Measurements from ENCODE around the gene LTBP3. TPM values are rescaled to one million over a fixed set of nuclear protein-coding genes. Genes with fewer than 3 reads are reported as not detected.

Gene LTBP3
- total RNA-seq, 1 experiment from 2014 or later = 248 TPM

GRCh38 chr11:65562788-65563187, 4.6 kb upstream of the LTBP3 start:
- peak overlapping the region; percentile 41; the same call in 1 of the 2 replicates for H3K27ac ChIP-seq (ENCODE audit: low read depth, low read length)
- no peaks in the 10 kb centered on the region for H4K20me1 ChIP-seq (ENCODE audit: insufficient read depth)
- H3K36me3 ChIP-seq (ENCODE audit: control insufficient read depth in 1 of 2, insufficient read depth in 2 of 2, low read length in 2 of 2) = no peaks in the 10 kb centered on the region
- RAD21 ChIA-PET (ENCODE audit: low non-redundant PET in 1 of 2, low total read pairs in 2 of 2, uncharacterized antibody in 2 of 2, unreplicated experiment in 2 of 2) = no interaction called here
- ATAC-seq (no peak), DNase-seq (ENCODE audit: low read depth, low spot score) (no peak)
- H3K79me2 ChIP-seq (ENCODE audit: insufficient read depth, low read length) = peaks cover 8% of the 10 kb centered on the region
- no peaks in the 10 kb centered on the region for H3K9me3 ChIP-seq (ENCODE audit: control insufficient read depth in 1 of 2, insufficient read depth in 1 of 2, low read depth in 1 of 2, low read length in 2 of 2)
- no TSS peak for BruUV-seq (replicated peaks)
- H3K4me1 ChIP-seq (ENCODE audit: control insufficient read depth in 1 of 2, insufficient read depth in 2 of 2, low read length in 2 of 2) = peaks cover 55 to 85% of the 10 kb centered on the region in 2 experiments
- H3K9me2 ChIP-seq (ENCODE audit: insufficient read depth) = no peaks in the 10 kb centered on the region
- H3K9ac ChIP-seq (ENCODE audit: low read length) = no peak overlapping the region
- H3K4me2 ChIP-seq (ENCODE audit: low read length) = peak overlapping the region; percentile 64
- H3K4me3 ChIP-seq (replicated peaks in 1 of 2; ENCODE audit: low read depth in 1 of 2, low read length in 2 of 2) = peak overlapping the region in 1 of 2 experiments; percentile 20; a peak in 1 of 4 replicates
- peak overlapping the region; percentile 22 for H2AFZ ChIP-seq (ENCODE audit: low read depth, low read length, poor library complexity, severe bottlenecking)
- H3K27me3 ChIP-seq (ENCODE audit: insufficient read depth, low read length) = no peaks in the 10 kb centered on the region
- TF ChIP-seq REST (IDR thresholded peaks at IDR 0.05; ENCODE audit: low read depth) (no peak), EZH2 (IDR thresholded peaks at IDR 0.05) (no peak)
- POLR2A ChIA-PET = interaction anchor here (0.8 to 2.9 kb wide), 3 partner anchors 11 to 22 kb away, joined by 4 to 9 read pairs (median 4); no protein-coding TSS in a partner anchor
- CTCF ChIA-PET = interaction anchor here (1.9 to 4.5 kb wide), 2 partner anchors 11 to 22 kb away, joined by 5 to 29 read pairs; no protein-coding TSS in a partner anchor
- intact Hi-C loops (cut with micrococcal nuclease) = no loop called here

- Histone ChIP-seq H3K4me1 (ENCODE audit: control insufficient read depth in 1 of 2, insufficient read depth in 2 of 2, low read length in 2 of 2) (peaks cover 58 to 91% of the 10 kb centered on the region in 2 experiments), H3K4me3 (replicated peaks in 1 of 2; ENCODE audit: low read depth in 1 of 2, low read length in 2 of 2) (no peak overlapping the region; a peak in 1 of 4 replicates), H2AFZ (ENCODE audit: low read depth, low read length, poor library complexity, severe bottlenecking) (no peak overlapping the region), H3K27ac (ENCODE audit: low read depth, low read length) (no peak overlapping the region), H3K36me3 (ENCODE audit: control insufficient read depth in 1 of 2, insufficient read depth in 2 of 2, low read length in 2 of 2) (no peaks in the 10 kb centered on the region), H3K79me2 (ENCODE audit: insufficient read depth, low read length) (peaks cover 10% of the 10 kb centered on the region), H3K9me2 (ENCODE audit: insufficient read depth) (no peaks in the 10 kb centered on the region), H3K27me3 (ENCODE audit: insufficient read depth, low read length) (no peaks in the 10 kb centered on the region), H3K4me2 (ENCODE audit: low read length) (peak overlapping the region; percentile 96), H3K9ac (ENCODE audit: low read length) (no peak overlapping the region), H4K20me1 (ENCODE audit: insufficient read depth) (no peaks in the 10 kb centered on the region), H3K9me3 (ENCODE audit: control insufficient read depth in 1 of 2, insufficient read depth in 1 of 2, low read depth in 1 of 2, low read length in 2 of 2) (no peaks in the 10 kb centered on the region)
- ATAC-seq (no peak), DNase-seq (ENCODE audit: low read depth, low spot score) (no peak)
- CTCF ChIA-PET = interaction anchor here (4.5 kb wide), 1 partner anchor 21 kb away, joined by 29 read pairs; no protein-coding TSS in a partner anchor
- no TSS peak for BruUV-seq (replicated peaks)
- intact Hi-C loops (cut with micrococcal nuclease) = no loop called here
- POLR2A ChIA-PET = interaction anchor here (0.6 to 2.9 kb wide), 5 partner anchors 15 to 139 kb away, joined by 3 to 9 read pairs (median 4); partner anchors contain the start of gene NEAT1
- RAD21 ChIA-PET (ENCODE audit: low non-redundant PET in 1 of 2, low total read pairs in 2 of 2, uncharacterized antibody in 2 of 2, unreplicated experiment in 2 of 2) = no interaction called here
- TF ChIP-seq RAD21 (IDR thresholded peaks at IDR 0.05; ENCODE audit: low read depth) (no peak), TCF7L2 (IDR thresholded peaks at IDR 0.05; ENCODE audit: borderline replicate concordance, extremely low read depth, insufficient read depth, insufficient read length) (no peak), ATF3 (IDR thresholded peaks at IDR 0.05) (no peak), YY1 (IDR thresholded peaks at IDR 0.05; ENCODE audit: extremely low read depth, insufficient replicate concordance, low read depth, low read length) (no peak), ZNF274 (IDR thresholded peaks at IDR 0.05; ENCODE audit: low read depth, low read length) (no peak)
These were observed 3.9 kb upstream of the LTBP3 start for GRCh38 chr11:65562020-65562419.

All from HCT116 (cell line).